PFSK-1 (cell line): ENCODE measurements around the gene UFC1.

Experiments used
- POLR2AphosphoS5 ChIP-seq: IDR thresholded peaks from 2 replicates; pipeline ENCODE4 v1.6.1; 2012; ENCODE audit warnings: low read depth, mild to moderate bottlenecking, control low read depth, low read length, moderate library complexity
- REST ChIP-seq, 2 experiments: IDR thresholded peaks; 2 replicates each; pipeline versions ENCODE4 v1.6.1 to v1.8.0; 2011 to 2012; ENCODE audit warnings: low read depth in 2 of 2, low read length in 2 of 2, control low read depth in 1 of 2, inconsistent platforms in 1 of 2, mild to moderate bottlenecking in 1 of 2, moderate library complexity in 1 of 2; ENCODE audit not compliant: insufficient read depth in 1 of 2

GRCh38 chr1:161189036-161189435 is 35.3 kb downstream of the UFC1 start:
- no peak for TF ChIP-seq POLR2AphosphoS5
- no peak for TF ChIP-seq REST (IDR thresholded peaks at IDR 0.05; ENCODE audit: insufficient read depth in 1 of 2, low read depth in 2 of 2, low read length in 2 of 2)
